Iris pigment epithelial cell (primary cell): ENCODE data around the gene POP7.
"Not testable (repeated sequence)": the region's sequence is repeated elsewhere in the genome, so short reads cannot be mapped to it uniquely, and the experiment has no call there.

Experiments used
- DNase-seq: peaks from one replicate; pipeline ENCODE4 v3.0.0-alpha.2; 2011; ENCODE audit warnings: low read depth

POP7 gene

DNA sequence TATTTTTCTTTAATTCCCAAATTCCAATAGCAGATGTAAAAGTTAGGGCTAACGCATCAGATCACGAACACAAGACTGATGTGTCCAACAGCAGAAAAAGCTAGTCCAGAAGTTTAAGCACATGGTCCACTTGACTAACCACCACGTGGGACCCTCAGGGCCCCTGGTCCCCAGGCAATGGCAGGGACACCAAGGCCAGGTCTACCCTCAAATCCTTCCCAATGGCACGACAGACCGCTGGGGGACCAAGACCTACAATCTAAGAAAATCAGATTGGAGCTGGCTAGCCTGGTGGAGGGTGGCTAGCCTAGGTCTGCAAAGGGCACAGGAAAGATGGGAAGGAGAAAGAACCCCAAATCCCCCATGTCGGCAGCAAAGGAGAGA is 13.4 kb upstream of the POP7 start:
- DNase-seq: no peak

DNA sequence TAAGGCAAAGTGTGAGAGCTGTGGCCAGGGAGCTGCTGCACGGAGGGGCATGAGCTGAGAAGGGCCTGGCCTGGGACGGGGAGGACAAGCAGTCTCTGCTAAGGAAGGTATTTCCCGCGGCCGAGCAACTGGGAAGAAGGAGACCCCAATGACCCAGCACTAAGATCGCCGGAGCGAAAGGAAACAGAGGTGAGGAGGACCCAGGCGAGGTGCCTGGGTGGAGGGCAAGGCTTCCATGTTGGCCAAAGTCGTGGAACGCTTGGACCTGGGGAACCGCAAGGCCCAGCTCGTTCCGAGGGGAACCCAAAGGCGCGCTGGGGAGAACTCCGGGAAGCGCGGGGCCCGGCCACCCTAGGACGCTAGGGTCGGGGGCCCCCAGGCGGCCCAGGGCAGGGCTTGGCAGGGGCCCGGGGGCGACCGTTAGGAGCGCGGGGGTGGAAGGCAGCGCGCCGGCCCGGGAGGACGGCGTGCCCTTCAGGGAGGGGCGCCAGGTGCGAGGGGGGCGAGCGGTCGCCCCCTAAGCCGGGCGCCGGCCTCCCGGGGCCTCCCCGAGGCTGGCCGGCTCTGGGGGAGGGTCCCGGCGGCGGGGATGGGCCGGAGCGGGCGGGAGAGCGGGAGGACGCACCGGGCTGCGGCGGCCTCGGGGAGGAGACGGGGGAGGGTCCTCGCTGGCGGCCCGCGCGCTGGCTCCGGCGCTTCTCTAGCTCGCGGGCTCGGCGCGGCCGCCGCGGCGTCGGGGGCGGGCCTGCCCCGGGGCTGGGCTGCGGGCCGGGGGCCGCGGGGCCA is 12.4 kb upstream of the POP7 start:
- DNase-seq: no peak

DNA sequence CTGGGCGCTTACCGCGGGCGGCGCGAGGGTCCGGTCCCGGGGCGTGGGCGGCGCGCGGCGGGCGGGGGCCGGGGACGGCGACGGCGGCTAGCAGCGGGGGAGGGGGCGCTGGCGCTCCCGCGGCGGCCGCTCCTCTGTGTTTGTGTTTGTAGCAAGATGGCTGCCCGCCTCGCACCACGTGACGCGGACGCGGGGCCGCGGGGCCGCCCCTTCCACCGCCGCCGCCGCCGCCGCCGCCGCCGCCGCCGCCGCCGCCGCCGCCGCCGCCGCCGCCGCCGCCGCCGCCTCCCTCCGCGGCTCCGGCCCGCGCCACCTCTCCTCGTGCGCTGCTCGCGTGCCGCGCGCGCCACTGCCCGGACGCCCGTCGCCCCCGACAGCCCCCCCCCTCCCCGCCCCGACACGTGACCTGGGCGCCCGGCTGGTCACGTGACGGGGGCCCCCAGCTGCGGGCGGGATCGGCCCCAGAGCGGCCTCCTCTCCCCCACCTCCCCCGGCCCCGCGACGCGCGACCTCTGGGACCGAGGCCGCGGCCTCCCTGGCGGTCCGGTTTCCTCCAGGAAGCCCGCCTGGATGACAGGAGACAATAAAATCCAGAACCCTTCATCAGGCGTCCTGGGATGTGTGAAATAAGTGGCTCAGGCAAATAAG is 11.7 kb upstream of the POP7 start, which contains the start of gene GIGYF1:
TSS of gene GIGYF1 (minus strand) at position 153 of the 648 bp plus-strand sequence. CDS start 6,012 bp downstream, outside the sequence.
- peak; percentile 52 for DNase-seq

DNA sequence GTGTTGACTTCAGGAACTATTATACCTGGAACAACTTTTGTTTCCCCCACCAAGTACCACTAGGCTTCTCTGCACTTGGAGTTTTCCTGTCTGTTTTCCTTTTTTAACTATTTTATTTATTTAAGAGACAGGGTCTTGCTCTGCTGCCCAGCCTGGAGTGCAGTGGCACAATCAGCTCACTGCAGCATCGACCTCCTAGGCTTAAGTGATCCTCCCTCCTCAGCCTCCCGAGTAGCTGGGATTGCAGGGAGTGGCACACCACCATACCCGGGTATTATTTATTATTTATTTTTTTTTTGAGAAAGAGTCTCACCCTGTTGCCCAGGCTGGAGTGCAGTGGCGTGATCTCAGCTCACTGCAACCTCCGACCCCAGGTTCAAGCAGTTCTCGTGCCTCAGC is 9.8 kb upstream of the POP7 start:
- no peak for DNase-seq

DNA sequence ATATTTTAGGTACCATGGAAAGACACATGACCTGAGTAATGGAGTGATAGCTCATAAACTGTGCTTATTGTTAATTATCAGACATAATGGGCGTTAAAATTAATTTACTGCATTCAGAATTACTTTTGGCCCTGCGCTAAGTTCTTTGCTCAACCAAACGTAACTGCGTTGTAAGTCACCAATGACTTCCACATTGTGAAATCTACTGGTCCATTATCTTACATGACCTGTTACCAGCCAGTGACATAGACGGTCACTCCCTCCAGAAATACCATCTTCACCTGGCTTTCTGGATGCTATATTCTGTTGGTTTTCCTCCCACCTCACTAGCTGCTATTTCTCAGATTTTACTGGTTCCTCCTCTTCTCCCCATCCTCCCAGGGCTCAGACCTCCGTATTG is 6.9 kb upstream of the POP7 start:
- no peak for DNase-seq

DNA sequence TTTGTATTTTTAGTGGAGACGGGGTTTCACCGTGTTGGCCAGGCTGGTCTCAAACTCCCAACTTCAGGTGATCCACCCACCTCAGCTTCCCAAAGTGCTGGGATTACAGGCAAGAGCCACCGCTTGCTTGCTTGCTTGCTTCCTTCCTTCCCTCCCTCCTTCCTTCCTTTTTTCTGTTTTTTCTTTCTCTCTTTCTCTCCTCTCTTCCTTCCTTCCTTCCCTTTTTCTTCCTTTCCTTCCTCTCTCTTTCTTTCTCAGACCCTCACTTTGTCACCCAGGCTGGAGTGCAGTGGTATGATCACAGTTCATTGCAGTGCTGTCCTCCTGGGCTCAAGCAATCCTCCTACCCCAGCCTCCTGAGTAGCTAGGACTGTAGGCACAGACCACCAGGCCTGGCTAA is 4.8 kb upstream of the POP7 start:
- DNase-seq: not testable (repeated sequence)

DNA sequence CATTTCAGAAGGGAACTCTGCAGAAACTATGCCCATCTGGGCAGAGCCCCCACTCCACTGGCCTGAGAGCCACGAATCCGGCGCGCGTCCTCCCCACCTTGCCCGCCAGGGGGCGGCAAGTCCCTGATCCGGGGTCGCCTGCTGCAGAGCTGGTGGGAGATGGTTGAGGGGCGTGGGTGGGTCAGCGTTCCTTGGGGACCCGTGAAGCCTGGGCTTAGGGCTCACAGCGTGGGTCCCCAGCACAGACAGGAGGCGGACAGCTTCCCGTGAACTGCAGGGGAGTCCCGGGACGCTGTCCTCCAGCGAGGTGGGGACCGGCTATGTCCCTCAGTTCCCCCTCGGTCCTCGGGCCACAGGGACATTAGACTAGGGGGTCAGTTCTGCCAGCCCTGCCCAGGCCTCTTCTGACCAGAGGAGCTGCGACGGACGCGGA is 585 bp upstream of the POP7 start:
- peak; percentile 55 for DNase-seq

DNA sequence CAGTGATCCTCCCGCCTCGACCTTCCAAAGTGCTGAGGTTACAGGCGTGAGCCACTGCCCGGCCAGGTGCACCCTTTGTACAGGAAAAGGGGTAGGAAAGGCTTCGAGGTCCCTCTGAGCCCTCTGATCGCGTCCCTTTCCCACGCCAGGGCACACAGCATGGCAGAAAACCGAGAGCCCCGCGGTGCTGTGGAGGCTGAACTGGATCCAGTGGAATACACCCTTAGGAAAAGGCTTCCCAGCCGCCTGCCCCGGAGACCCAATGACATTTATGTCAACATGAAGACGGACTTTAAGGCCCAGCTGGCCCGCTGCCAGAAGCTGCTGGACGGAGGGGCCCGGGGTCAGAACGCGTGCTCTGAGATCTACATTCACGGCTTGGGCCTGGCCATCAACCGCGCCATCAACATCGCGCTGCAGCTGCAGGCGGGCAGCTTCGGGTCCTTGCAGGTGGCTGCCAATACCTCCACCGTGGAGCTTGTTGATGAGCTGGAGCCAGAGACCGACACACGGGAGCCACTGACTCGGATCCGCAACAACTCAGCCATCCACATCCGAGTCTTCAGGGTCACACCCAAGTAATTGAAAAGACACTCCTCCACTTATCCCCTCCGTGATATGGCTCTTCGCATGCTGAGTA is 871 bp downstream of the POP7 start:
- no peak for DNase-seq

DNA sequence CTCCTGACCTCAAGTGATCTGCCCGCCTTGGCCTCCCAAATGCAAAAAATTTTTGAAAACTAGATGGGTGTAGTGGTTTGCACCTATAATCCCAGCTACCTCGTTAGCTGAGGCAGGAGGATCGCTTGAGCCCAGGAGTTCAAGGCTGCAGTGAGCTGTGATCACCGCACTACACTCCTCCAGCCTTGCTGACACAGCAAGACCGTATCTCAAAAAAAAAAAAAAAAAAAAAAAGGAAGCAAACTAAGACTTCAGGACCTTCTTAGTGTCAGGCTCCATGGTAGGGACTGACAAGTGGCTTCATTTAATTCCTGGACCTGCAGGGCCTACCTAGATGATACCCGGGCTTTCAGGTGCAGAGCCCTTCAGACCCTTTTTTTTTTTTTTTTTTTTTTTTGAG is 2.5 kb downstream of the POP7 start:
- no peak for DNase-seq

DNA sequence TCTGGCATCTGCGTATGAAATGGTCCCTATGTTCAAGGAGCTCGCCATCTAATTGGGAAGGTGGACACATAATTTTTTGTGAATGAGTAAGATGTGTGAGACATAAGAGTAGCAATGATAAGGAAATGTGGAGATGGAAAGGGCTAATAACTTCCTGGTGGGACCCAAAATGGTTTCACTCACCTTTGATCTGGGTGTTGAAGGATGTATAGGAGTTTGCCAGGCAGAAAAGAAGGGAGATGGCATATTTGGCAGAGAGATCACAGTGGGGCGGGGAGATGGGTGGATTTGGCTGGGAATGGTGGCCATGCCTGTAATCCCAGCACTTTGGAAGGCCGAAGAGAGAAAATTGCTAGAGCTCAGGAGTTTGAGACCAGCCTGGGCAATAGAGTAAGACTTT is 4.5 kb downstream of the POP7 start:
- DNase-seq: no peak

DNA sequence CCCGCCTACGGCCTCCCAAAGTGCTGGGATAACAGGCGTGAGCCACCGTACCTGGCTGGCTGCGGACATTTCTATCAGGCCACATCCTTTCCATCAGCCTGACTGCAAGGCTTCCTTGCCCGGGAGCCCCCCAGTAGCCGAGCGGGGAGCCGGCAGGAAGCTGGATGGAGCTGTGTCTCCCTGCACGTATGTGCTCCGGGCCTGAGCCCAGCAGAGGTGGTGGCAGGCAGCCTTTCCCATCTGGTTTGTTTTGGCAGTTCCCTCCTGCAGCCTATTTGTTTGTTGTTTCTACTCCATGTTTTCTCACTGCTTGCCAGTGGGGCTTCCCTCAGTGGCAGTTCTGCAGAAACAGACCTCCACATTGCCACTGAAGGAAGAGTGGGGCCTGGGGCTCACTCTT is 5.4 kb downstream of the POP7 start:
- DNase-seq: no peak

DNA sequence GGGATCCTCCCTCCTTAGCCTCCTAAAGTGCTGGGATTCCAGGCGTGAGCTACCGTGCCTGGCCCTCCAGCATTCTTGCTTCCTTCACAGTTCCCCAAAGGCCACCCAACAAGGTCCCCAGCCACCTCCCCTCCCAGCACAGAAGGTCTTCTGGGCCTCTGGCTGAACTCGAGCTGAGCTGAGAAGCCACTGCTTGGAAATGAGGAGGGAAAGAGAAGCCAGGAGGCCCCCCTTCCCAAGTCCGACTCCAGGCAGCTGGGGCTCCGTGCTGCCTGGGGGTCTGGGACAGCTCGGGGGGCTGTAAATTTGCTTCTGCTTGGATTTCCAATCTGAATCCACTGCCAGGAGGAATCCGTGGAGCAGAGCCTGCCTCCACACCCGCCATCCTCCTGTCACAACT is 8.8 kb downstream of the POP7 start:
- no peak for DNase-seq

DNA sequence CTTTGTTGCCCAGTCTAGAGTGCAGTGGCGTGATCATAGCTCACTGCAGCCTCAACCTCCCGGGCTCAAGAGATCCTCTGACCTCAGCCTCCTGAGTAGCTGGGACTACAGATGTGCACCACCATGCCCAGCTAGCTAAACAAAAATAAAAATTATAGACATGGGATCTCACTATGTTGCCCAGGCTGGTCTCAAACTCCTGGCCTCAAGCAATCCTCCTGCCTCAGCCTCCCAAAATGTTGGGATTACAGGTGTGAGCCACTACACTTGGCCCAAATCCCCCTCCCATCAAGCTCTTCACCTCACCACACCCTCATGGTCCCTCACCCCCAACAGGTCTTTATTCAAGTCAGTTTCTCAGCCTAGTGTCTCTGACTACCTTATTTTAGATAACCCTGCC is 11.2 kb downstream of the POP7 start:
- not testable (repeated sequence) for DNase-seq

DNA sequence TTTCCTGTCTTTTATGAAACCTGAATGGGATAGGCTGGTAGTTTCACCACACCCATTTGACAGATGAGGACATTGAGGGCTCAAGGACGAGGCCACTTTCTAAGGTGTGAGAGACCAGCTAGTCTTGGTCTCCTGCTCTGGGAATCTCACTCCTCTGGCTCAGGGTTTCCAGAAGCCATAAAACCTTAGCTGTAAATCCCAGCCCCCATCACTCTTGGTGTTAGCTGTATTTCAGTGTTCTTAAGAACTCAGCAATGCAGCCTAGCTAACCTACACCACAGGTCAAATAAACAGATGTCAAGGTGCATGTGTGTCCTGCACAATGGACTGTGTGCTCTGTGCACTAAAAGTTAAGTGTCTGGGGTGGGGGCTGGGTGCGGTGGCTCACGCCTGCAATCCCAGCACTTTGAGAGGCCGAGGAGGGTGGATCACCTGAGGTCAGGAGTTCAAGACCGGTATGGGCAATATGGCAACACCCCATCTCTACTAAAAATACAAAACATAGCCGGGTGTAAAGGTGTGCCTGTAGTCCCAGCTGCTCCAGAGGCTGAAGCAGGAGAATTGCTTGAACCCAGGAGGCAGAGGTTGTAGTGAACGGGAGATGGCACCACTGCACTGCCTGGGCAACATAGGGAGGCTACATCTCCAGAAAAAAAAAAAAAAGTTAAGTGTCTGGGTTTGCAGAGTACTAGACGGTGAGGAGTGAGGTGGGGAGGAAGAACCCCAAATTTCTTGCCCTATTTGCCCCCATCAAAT is 13.8 kb downstream of the POP7 start:
- peak; percentile 20 for DNase-seq

DNA sequence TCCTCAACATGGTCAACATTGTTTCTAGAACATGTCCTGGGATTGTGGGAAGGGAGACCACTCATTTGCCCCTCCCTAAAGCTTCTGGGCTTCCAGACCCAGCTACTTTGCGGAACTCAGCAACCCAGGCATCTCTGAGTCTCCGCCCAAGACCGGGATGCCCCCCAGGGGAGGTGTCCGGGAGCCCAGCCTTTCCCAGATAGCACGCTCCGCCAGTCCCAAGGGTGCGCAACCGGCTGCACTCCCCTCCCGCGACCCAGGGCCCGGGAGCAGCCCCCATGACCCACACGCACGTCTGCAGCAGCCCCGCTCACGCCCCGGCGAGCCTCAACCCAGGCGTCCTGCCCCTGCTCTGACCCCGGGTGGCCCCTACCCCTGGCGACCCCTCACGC is 14.4 kb downstream of the POP7 start, which contains the start of gene EPO:
TSS of gene EPO (plus strand) at position 190 of the 392 bp plus-strand sequence. CDS start 513 bp downstream, outside the sequence.
- DNase-seq: no peak

DNA sequence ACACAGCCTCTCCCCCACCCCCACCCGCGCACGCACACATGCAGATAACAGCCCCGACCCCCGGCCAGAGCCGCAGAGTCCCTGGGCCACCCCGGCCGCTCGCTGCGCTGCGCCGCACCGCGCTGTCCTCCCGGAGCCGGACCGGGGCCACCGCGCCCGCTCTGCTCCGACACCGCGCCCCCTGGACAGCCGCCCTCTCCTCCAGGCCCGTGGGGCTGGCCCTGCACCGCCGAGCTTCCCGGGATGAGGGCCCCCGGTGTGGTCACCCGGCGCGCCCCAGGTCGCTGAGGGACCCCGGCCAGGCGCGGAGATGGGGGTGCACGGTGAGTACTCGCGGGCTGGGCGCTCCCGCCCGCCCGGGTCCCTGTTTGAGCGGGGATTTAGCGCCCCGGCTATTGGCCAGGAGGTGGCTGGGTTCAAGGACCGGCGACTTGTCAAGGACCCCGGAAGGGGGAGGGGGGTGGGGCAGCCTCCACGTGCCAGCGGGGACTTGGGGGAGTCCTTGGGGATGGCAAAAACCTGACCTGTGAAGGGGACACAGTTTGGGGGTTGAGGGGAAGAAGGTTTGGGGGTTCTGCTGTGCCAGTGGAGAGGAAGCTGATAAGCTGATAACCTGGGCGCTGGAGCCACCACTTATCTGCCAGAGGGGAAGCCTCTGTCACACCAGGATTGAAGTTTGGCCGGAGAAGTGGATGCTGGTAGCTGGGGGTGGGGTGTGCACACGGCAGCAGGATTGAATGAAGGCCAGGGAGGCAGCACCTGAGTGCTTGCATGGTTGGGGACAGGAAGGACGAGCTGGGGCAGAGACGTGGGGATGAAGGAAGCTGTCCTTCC is 15.0 kb downstream of the POP7 start:
- DNase-seq: no peak

DNA sequence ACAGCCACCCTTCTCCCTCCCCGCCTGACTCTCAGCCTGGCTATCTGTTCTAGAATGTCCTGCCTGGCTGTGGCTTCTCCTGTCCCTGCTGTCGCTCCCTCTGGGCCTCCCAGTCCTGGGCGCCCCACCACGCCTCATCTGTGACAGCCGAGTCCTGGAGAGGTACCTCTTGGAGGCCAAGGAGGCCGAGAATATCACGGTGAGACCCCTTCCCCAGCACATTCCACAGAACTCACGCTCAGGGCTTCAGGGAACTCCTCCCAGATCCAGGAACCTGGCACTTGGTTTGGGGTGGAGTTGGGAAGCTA is 15.5 kb downstream of the POP7 start:
- no peak for DNase-seq

DNA sequence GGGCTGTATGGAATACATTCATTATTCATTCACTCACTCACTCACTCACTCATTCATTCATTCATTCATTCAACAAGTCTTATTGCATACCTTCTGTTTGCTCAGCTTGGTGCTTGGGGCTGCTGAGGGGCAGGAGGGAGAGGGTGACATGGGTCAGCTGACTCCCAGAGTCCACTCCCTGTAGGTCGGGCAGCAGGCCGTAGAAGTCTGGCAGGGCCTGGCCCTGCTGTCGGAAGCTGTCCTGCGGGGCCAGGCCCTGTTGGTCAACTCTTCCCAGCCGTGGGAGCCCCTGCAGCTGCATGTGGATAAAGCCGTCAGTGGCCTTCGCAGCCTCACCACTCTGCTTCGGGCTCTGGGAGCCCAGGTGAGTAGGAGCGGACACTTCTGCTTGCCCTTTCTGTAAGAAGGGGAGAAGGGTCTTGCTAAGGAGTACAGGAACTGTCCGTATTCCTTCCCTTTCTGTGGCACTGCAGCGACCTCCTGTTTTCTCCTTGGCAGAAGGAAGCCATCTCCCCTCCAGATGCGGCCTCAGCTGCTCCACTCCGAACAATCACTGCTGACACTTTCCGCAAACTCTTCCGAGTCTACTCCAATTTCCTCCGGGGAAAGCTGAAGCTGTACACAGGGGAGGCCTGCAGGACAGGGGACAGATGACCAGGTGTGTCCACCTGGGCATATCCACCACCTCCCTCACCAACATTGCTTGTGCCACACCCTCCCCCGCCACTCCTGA is 16.7 kb downstream of the POP7 start:
- DNase-seq: no peak

DNA sequence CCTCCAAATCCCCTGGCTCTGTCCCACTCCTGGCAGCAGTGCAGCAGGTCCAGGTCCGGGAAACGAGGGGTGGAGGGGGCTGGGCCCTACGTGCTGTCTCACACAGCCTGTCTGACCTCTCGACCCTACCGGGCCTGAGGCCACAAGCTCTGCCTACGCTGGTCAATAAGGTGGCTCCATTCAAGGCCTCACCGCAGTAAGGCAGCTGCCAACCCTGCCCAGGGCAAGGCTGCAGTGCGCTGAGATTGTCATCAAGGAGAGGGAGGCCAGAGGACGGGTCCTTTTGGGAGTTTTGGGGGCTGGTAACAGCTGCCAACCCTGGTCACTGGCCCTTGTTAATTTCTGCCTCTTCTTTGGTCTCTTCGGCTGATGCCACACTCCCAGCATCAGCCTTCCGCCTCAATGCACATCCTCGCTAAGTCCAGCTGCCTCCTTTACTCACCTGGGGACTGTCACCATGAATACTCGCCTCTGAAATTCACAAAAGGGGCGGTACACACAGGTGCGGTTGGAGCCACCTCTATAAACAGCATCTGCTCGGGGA is 17.9 kb downstream of the POP7 start:
- no peak for DNase-seq

DNA sequence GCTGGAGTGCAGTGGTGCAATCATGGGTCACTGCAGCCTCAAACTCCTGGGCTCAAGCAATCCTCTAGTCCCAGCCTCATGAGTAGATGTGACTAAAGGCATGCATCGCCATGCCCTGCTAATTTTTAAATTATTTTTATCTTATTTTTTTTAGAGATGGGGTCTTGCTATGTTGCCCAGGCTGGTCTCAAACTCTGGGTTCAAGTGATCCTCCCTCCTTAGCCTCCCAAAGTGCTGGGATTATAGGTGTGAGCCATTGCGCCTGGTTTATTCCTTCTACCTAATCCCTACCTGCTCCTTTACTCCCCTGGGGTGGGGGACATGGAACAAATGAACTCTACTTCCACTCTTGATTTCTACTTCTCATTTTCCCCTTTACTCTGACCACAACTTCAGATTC is 18.4 kb downstream of the POP7 start:
- not testable (repeated sequence) for DNase-seq
